NCI-H1930 (cell line): Measurements from ENCODE around the gene CSTB.

Experiments
- DNase-seq, 2 experiments: peaks; one replicate each; lab custom pipeline; 2025; lab: John Stamatoyannopoulos, UW

CSTB gene

GRCh38 chr21:43750339-43751033 is 25.6 kb downstream of the CSTB start:
- DNase-seq: no peak

DNA sequence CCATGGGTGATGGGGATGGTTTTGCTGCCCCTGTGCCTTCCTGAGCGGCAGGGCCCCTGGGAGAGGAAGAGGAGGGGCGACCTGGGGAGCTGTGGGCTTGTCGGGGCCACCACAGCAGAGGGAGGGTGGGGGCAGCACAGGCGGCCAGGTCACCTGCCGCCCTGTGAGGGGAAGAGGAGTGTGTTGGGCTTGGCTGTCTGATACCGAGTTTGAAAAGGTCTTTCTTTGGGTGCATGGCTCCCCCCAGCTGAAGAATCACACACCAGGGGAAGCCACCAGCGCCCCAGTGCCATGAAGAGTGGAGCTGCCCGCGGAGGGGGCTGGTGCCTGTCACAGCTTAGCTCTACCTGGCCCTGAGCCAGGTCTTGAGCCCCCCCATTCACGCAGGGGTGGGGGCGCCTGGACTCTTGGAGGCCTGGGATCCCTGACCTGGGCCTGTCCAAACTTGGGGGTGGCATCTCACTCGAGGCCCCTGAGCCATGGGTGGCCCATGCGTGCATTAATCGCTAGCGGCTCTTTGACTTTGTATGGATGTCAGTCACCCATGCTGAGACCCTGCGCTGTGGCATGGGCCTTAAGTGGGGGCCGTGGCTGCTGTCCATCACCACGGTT is 26.4 kb downstream of the CSTB start:
- no peak for DNase-seq

DNA sequence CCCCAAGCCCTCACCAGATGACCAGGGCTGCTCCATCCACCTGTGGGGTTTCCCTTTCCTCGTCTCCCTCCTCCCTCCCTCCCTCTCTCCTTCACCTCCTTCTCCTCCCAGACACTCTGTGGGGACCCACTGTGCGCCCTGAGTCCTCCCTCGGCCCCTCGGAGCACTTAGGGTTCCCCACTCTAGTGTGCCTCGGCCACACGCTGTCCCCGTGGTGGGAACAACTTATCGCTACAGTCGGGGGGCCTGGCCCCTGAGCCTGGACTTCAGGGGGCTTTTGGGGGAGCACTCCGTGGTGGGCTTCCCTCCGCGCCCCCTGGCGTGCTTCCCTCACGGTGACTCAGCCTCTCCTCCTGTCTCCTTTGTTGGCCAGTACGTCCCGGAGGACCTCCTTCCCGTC is 27.5 kb downstream of the CSTB start:
- no peak for DNase-seq

- no peak for DNase-seq
Observed at GRCh38 chr21:43745772-43746517, 30.2 kb downstream of the CSTB start.

GRCh38 chr21:43744725-43745124 is 31.4 kb downstream of the CSTB start:
- DNase-seq: no peak

GRCh38 chr21:43743947-43744346 is 32.2 kb downstream of the CSTB start:
- DNase-seq: no peak

GRCh38 chr21:43741423-43742096 is 34.5 kb downstream of the CSTB start:
- DNase-seq: no peak

DNA sequence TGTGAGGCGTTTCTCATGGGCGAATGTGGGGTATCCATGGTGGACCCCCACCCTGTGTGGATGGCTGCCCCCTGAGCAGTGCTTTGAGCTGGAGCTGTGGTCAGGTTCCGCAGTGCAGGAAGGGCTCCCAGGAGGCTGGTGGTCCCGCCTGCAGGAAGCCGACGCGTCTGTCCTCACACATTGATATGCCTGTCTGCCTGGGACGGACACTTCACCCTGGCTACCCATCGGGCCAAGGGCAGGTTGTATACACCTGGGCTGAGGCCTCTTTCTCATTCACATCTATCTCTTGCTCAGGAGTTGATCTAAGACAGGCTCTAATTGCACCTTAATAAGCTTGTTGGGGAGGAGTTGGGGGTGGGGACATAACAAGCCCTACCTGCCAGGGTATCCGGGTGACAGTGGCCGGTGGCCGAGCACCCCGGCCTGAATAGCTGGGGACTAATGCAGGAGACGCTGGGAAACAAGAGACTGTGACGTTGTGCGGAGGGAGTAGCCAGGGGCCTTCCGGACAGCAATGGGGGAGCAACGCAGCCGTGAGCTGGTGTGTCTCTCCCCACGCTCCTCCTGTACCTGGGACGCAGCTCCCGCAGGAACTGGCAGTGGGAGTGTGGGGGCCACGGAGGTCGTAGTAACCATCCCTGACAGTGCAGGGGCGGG is 35.5 kb downstream of the CSTB start:
- peak; percentile 74 to 82 for DNase-seq

- no peak for DNase-seq
Observed at GRCh38 chr21:43739621-43740435, 36.3 kb downstream of the CSTB start.

DNA sequence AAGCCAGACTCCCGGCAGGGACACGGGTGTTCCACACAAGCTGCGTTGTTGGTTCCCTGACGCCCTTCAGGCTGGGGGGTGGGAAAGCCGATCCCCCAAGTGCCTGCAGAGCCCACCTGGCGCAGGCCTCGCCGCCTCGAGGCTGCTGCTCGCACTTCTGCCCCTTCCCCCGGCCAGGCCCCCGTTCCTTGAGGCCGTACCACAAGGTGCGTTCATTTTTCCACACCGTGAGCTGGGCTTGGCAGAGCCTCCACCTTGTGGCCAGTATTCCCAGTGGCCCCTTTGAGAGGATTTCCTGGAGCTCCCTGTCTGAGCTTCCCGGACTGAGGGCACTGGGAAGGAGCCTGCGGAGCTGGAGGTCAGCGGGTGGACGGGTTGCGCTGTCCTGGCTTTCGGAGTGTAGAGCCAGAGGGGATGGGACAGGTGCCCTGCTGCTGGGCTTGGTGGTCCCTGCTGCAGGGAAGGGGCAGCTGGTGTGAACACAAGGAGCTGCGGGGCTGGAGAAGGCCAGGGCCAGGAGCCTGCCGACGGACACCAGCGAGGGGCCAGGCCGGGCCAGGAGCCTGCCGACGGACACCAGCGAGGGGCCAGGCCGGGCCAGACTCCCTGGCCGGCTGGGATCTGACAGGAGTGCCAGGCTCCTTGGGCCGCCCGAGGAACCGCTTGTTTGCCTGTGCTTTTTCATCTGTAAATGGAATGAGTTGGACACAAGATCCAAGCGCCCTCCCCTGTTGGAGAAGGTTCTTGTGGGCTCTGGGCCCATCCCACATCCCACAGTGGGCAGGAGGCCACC is 38.8 kb downstream of the CSTB start:
- no peak for DNase-seq

- DNase-seq: no peak
Observed at GRCh38 chr21:43736224-43736883, 39.8 kb downstream of the CSTB start.

DNA sequence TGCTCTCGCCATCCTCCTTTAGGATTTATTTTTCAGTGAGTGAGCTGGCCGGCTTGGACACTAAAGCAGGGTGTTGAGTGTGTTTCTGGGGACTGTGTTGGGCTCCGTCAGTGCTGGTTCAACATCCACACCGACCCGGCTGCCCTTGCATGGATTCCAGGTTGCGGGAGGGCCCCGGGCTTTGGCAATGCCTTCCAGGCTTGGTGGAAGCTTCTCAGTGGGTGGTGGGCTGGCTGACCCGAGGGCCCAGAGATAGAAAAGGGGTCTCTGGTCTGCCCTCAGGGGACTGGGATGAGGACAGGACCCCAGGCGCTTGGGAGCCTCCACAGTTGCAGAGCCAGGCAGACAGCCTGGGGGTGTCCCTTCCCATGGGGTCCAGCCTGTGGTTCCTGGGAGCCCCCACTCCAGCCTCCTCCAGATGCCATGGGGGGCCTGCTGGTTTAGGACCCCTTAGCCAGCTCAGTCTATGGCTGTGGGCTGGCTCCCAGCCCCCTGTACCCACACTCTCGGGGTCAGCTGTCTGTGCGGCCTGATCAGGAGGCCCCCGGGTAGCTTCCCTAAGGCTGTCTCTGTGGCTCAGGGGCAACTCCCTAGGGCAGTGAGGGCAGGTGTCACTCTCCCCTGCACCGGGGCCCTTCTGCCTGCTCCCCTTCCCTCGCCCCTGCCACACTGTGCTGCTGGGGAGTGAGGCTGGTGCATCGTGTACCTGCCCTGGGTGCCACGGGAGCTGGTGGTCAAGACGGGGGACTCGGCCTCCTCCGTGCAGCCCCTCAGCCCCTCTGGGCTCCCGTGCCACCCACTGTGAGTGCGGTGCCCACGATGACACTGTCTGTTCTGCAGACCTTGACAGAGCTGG is 40.6 kb downstream of the CSTB start:
- no peak for DNase-seq

DNA sequence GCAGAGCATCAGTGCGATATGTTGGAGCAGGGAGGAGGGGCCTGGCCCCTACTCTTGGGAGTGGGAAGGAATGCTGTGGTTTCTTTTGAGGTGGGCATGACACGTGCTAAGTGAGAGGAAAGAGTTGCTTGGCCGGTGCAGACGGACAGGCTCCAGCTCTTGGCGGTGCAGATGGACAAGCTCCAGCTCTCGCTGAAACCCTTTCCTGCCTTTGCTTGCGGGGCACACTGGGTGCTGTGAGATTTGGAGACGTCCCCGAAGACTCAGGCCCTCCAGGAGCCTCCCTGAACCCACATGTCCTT is 41.2 kb downstream of the CSTB start:
- no peak for DNase-seq

GRCh38 chr21:43734131-43734927 is 41.8 kb downstream of the CSTB start:
- no peak for DNase-seq

- no peak for DNase-seq
Observed at GRCh38 chr21:43733529-43734071, 42.5 kb downstream of the CSTB start.

DNA sequence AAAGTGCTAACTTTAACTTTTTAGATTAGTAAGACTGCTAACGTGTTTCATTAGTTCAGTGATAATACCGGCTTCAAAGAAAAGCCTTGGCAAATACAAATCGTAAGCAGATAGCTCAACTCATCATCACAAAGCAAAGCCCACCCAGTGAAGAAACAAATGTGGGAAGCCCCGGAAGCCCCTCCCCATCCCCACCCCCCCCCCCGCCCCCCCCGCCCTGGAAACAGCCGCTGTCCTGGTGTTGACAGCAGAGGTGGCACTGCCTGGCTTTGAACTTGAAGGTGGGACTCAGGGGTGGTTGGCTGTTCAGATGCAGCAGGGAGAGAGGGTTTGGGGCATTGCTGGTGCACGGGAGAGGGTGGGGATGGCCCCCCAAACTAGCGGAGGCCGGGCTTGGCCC is 43.0 kb downstream of the CSTB start:
- DNase-seq: no peak

DNA sequence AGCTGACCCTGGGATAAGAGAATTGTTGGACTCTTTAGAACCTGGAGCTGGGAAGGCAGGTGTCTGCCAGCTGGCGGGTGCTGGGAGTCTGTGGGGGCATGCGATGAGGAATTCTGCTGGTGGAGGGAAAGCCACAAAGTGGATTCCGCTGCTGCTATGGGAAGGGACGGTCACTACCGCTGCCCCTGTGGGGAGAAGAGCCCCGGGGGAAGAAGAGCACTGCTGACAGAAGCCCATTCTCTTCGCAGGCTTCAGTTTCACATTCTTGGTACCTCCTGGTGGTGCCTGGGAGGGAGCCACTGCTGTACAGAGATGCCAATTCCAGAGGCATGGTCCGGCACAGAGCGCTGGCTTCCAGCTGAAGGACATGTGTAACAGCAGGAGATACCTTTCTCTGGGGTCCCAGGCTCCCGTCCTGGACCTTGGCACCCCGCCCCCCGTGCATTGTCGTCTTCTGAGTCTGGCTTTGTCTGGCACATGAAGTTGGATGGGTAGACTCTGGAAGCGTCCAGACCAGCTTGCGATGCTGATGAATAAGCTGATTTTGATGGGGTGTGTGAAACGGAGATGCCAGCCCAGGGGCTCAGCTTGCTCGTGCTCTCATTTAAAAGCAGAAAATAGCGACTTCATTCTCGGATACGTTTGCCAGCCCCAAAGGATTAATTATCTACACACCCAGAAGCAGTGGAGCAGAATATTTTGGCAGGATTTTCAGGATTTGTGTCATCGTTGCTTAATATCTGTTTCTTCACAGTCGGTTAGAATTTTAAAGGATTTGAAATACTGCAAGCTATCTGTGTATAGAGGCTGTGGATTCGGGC is 44.0 kb downstream of the CSTB start:
- no peak for DNase-seq
